Stimulated activated naive CD8-positive, alpha-beta T cell treated with anti-CD3 and anti-CD28 coated beads, Interleukin-15, Interleukin-2, amounts not matched to agents 100 ng/mL and 50 ng/mL, for 24 hours (primary cell): ENCODE data around the gene SCG5.

Experiments used
- H3K27ac Mint-ChIP-seq: one replicate; pipeline ENCODE4 v1.8.0; 2021; ENCODE audit warnings: mild to moderate bottlenecking, mixed read lengths
- H3K27me3 Mint-ChIP-seq: one replicate; pipeline ENCODE4 v1.8.0; 2021; ENCODE audit warnings: mixed read lengths
- H3K36me3 Mint-ChIP-seq: one replicate; pipeline ENCODE4 v1.8.0; 2021; ENCODE audit warnings: low read depth, mixed read lengths
- H3K4me1 Mint-ChIP-seq: one replicate; pipeline ENCODE4 v1.8.0; 2021; ENCODE audit warnings: low read depth, mixed read lengths
- H3K4me3 Mint-ChIP-seq: one replicate; pipeline ENCODE4 v1.8.0; 2021; ENCODE audit warnings: mild to moderate bottlenecking, mixed read lengths
- H3K9me3 Mint-ChIP-seq: one replicate; pipeline ENCODE4 v1.8.0; 2021; ENCODE audit warnings: mixed read lengths

Gene SCG5

GRCh38 chr15:32698773-32699390, 57.4 kb downstream of the SCG5 start:
- Mint-ChIP-seq H3K9me3 (no peaks in the 10 kb centered on the region), H3K4me3 (no peak overlapping the region), H3K4me1 (no peaks in the 10 kb centered on the region), H3K27ac (no peak overlapping the region), H3K27me3 (peaks cover 23% of the 10 kb centered on the region), H3K36me3 (no peaks in the 10 kb centered on the region)

- Mint-ChIP-seq H3K4me3 (no peak overlapping the region), H3K9me3 (no peaks in the 10 kb centered on the region), H3K27ac (no peak overlapping the region), H3K36me3 (no peaks in the 10 kb centered on the region), H3K27me3 (peaks cover 37% of the 10 kb centered on the region), H3K4me1 (no peaks in the 10 kb centered on the region)
Observed at GRCh38 chr15:32700501-32701150, 59.1 kb downstream of the SCG5 start.

GRCh38 chr15:32701863-32702262, 60.4 kb downstream of the SCG5 start:
- Mint-ChIP-seq H3K4me1 (no peaks in the 10 kb centered on the region), H3K4me3 (no peak overlapping the region), H3K36me3 (no peaks in the 10 kb centered on the region), H3K27ac (no peak overlapping the region), H3K9me3 (no peaks in the 10 kb centered on the region), H3K27me3 (peaks cover 44% of the 10 kb centered on the region)

GRCh38 chr15:32704395-32704981, 63.0 kb downstream of the SCG5 start:
- no peaks in the 10 kb centered on the region for H3K36me3 Mint-ChIP-seq
- no peaks in the 10 kb centered on the region for H3K9me3 Mint-ChIP-seq
- H3K4me1 Mint-ChIP-seq, result no peaks in the 10 kb centered on the region
- no peak overlapping the region for H3K4me3 Mint-ChIP-seq
- peaks cover 59% of the 10 kb centered on the region for H3K27me3 Mint-ChIP-seq
- H3K27ac Mint-ChIP-seq, result no peak overlapping the region

- H3K27me3 Mint-ChIP-seq, result peaks cover 62% of the 10 kb centered on the region
Observed at GRCh38 chr15:32705446-32705845, 63.9 kb downstream of the SCG5 start.

GRCh38 chr15:32706704-32707103, 65.2 kb downstream of the SCG5 start:
- Mint-ChIP-seq H3K4me3 (no peak overlapping the region), H3K27ac (no peak overlapping the region), H3K4me1 (no peaks in the 10 kb centered on the region), H3K27me3 (peaks cover 60% of the 10 kb centered on the region), H3K9me3 (no peaks in the 10 kb centered on the region), H3K36me3 (no peaks in the 10 kb centered on the region)

More at GRCh38 chr15:32705446-32705845, 63.9 kb downstream of the SCG5 start:
- Mint-ChIP-seq H3K9me3 (no peaks in the 10 kb centered on the region), H3K4me1 (no peaks in the 10 kb centered on the region), H3K27ac (no peak overlapping the region), H3K36me3 (no peaks in the 10 kb centered on the region), H3K4me3 (no peak overlapping the region)

GRCh38 chr15:32707436-32707835, 65.9 kb downstream of the SCG5 start:
- H3K27me3 Mint-ChIP-seq, result peaks cover 63% of the 10 kb centered on the region
- H3K4me3 Mint-ChIP-seq, result no peak overlapping the region
- no peaks in the 10 kb centered on the region for H3K4me1 Mint-ChIP-seq
- H3K9me3 Mint-ChIP-seq, result no peaks in the 10 kb centered on the region
- H3K27ac Mint-ChIP-seq, result no peak overlapping the region
- H3K36me3 Mint-ChIP-seq, result no peaks in the 10 kb centered on the region

- Mint-ChIP-seq H3K9me3 (no peaks in the 10 kb centered on the region), H3K27ac (no peak overlapping the region), H3K36me3 (no peaks in the 10 kb centered on the region), H3K4me1 (no peaks in the 10 kb centered on the region), H3K27me3 (peaks cover 61% of the 10 kb centered on the region), H3K4me3 (no peak overlapping the region)
Observed at GRCh38 chr15:32709295-32710033, 68.0 kb downstream of the SCG5 start.

- no peaks in the 10 kb centered on the region for H3K9me3 Mint-ChIP-seq
- no peak overlapping the region for H3K27ac Mint-ChIP-seq
- H3K4me1 Mint-ChIP-seq, result peaks cover 22% of the 10 kb centered on the region
- peaks cover 75% of the 10 kb centered on the region for H3K27me3 Mint-ChIP-seq
- H3K36me3 Mint-ChIP-seq, result no peaks in the 10 kb centered on the region
- no peak overlapping the region for H3K4me3 Mint-ChIP-seq
Observed at GRCh38 chr15:32715276-32715675, 73.8 kb downstream of the SCG5 start.

GRCh38 chr15:32716216-32716914, 74.9 kb downstream of the SCG5 start:
- Mint-ChIP-seq H3K4me1 (peaks cover 22% of the 10 kb centered on the region), H3K9me3 (no peaks in the 10 kb centered on the region), H3K36me3 (no peaks in the 10 kb centered on the region), H3K4me3 (peak overlapping the region; percentile 28), H3K27me3 (peaks cover 86% of the 10 kb centered on the region), H3K27ac (no peak overlapping the region)

GRCh38 chr15:32716915-32717425, 75.5 kb downstream of the SCG5 start:
- peak overlapping the region; percentile 28 for H3K4me3 Mint-ChIP-seq
- no peaks in the 10 kb centered on the region for H3K36me3 Mint-ChIP-seq
- H3K27ac Mint-ChIP-seq, result no peak overlapping the region
- H3K4me1 Mint-ChIP-seq, result peaks cover 22% of the 10 kb centered on the region
- H3K27me3 Mint-ChIP-seq, result peaks cover 87% of the 10 kb centered on the region
- H3K9me3 Mint-ChIP-seq, result no peaks in the 10 kb centered on the region

GRCh38 chr15:32717426-32718226, 76.1 kb downstream of the SCG5 start, which contains the start of gene GREM1:
GREM1 (plus strand) TSS chr15:32718004; CDS start chr15:32730691, 12,687 bp downstream.
- Mint-ChIP-seq H3K4me1 (peaks cover 25% of the 10 kb centered on the region), H3K36me3 (no peaks in the 10 kb centered on the region), H3K27me3 (peaks cover 87% of the 10 kb centered on the region), H3K4me3 (peak within 1 kb of the TSS; percentile 28), H3K27ac (no peak within 1 kb of the TSS), H3K9me3 (no peaks in the 10 kb centered on the region)

GRCh38 chr15:32718227-32718820, 76.8 kb downstream of the SCG5 start:
- peaks cover 32% of the 10 kb centered on the region for H3K4me1 Mint-ChIP-seq
- peaks cover 87% of the 10 kb centered on the region for H3K27me3 Mint-ChIP-seq
- H3K9me3 Mint-ChIP-seq, result no peaks in the 10 kb centered on the region
- H3K27ac Mint-ChIP-seq, result no peak overlapping the region
- H3K4me3 Mint-ChIP-seq, result peak overlapping the region; percentile 13
- no peaks in the 10 kb centered on the region for H3K36me3 Mint-ChIP-seq
